NCI-H1436 (cell line): ENCODE results near the gene FHIT.
A peak's percentile ranks its signal among the peaks of the same experiment; 100 is the strongest.
"Not testable (repeated sequence)": the region's sequence is repeated elsewhere in the genome, so short reads cannot be mapped to it uniquely, and the experiment has no call there.

Source experiments
- DNase-seq: peaks from one replicate; lab custom pipeline; 2025; lab: John Stamatoyannopoulos, UW

FHIT gene

DNA sequence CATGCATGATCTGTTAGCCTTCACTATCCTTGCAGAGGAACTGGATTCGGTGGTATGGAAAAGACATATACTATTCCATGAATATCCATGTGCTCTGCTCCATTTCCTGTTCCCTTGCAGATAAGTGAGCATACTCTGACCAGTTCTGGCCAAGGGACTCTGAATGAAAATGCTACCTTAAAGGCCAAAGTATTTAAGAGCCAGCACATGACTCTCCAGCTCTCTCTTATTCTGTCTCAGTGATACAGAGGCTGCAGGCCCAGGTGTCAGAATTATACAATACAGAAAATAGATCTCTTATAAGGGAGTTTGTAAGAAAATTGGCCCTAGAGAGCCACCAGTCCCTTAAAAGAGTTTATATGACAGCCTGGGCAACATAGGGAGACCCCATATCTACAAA is 1421.7 kb downstream of the FHIT start:
- no peak for DNase-seq

DNA sequence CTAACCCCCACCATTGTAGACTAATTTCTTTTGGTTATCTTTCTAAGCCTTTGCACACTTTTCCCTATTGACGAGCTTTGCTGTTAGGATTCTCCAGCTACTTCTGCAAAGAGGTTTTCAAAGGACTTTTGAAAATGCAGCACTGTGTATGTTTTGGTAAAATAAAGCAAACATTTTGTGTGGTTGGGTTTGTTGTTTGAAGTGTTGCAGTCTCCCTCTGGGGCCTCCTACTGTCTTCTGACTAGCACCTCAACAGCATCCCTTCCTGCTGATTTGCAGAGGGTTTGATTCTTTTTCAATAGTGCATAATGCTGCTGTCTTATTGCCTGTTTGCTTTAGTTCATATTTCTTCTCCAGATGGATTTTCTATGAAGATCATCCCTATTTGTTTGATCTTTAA is 1426.4 kb downstream of the FHIT start:
- DNase-seq: no peak

DNA sequence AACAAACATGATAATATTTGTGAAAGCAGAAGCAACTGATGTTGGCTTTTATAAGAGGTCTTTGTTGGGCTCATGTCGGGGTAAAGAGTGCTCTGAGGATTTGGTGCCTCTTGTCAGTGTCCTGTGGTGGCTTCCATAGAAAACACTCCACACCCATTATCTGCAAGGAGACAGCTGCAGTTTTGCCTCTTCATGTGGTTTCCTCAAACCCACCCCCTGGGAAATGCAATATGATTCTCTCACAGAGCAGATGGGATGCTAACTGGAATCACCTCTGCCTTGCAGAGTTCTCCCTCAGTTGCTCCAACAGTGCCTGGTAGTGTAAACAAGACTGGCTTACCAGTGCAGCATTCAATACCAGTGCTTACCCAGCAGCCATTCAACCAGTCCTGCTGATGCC is 1430.0 kb downstream of the FHIT start:
- DNase-seq: no peak

DNA sequence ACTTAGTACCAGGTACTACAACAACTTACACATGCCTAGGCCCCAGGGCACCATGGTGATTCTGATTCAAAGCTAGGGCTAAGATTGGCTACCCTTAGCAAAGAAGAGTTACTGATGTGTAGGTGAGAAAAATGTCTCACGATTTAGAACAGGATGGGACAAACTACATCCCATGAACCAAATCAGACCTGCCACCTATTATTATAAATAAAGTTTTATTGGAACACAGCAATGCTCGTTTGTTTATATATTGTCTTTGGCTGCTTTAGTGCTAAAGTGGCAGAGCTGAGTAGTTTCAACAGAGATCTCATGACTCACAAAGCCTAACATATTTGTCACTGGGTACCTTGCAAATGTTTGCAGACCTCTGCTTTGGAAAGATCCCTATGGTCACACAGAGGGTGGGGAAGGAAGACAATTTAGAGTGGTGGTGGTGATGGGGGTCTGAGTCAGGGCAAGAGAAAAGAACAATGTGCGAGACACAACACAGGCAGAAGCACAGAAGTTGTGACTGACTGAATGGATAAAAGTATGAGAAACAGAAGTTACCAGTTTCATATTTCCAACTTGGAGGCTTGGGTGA is 1430.8 kb downstream of the FHIT start:
- no peak for DNase-seq

DNA sequence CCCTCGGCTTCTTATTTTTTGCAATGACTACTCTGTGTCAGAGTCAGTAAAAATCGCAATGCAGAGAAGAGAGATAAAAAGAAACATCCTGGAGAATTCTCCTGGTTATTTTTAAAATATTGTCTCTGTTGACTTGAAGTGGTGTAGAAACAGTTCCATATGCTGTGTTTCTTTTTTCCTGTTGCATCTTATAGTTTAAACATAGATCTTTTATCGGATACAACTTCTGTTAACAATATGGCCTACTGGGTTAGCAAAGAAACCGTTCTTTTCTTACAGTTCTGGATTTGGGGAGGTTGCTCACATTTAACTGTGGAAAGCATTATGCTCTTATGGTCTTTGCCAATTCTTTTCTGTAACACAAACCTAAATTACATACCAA is 1432.3 kb downstream of the FHIT start:
- no peak for DNase-seq

DNA sequence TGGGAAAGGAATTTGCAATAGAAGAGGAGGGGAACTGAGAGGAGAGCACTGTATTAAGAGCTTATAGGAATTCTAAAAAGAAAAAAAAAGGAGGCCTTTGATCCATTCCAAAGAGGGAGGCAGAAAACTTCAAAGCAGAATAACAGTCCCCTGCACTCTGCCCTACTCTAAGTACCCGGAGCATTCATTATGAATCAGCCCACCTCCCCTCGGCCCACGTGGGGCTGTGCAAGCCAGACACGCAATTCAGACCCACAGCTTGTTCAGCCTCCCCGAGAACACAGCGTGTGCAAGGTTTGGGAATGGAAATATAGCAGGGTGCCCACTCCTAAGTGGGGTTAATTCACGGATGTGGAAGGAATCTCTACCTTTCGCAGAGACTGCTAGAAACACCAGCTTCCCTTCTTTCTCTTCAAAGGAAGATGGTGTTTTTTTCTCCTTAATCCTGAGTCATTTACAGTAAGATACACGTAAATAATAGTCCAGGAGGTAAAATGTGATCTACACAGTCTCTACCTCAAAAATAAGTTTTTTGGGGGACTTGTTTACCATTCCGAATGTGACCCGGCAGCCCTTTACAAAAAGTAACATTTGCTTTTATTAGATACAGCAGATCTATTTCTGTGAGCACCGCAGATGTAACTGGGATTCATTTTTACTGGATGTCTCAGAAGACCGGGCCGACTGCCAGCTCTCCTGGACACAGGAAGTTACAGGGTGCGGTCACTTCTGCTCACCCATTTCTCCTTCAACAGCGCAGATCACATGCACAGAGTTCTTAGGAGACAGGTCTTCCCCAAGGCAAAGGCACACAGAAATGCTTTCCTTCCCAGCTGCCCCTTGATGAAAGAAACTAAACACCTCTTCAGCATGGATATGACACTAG is 1433.0 kb downstream of the FHIT start:
- no peak for DNase-seq

DNA sequence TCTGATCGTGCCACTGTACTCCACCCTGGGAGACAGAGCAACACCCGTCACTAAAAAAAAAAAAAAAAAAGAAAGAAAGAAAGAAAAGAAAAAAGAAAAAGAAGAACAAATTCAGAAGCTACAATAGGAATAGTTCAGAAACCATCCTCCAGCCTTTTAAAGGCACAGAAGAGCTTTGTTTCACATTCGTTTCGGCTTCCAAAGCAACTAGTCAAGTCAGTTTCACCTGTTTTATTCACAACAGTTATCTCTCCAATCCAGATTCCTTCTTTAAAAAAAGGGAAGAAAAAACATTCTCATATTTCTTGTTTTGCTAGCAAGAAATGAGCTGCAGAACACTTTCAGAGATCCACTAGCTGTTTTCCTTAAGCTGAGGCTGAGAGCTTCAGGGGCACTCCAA is 1433.7 kb downstream of the FHIT start:
- no peak for DNase-seq

DNA sequence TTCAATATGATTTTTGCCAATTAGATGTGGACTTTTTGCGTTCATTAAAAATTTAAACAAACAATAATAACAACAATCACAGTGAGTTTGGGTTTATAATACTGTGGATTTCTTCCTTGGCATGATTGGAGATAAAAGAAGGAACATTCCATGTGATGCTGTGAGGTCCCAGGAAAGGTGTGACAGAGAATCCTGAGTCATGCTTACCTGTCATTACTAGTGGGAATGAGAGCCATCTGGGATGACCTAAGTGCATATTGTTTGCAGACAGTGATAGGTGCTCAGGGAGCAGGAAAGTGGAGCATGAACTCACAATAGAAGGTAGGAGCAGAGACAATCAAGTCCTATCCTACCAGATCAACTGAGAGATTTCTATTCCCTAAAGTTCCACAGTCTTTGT is 1434.9 kb downstream of the FHIT start:
- no peak for DNase-seq

DNA sequence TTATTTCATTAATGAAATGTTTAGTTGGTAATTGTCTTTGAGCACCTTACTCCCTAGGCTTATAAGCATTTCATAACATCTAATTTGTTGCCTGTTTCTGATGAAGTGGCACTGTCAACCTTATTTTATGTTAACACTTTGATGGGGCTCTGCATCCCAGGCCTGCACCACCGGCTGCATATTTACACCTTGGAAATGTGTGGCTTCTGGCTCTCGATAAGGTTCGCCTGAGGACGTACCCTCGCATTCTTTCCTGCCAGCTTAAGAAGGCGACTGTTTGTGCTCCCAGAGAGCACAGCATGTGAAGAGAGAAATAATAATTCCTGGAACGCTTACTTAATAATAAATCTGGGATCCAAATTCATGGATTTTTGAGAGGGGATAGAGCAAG is 1438.1 kb downstream of the FHIT start:
- DNase-seq: no peak

DNA sequence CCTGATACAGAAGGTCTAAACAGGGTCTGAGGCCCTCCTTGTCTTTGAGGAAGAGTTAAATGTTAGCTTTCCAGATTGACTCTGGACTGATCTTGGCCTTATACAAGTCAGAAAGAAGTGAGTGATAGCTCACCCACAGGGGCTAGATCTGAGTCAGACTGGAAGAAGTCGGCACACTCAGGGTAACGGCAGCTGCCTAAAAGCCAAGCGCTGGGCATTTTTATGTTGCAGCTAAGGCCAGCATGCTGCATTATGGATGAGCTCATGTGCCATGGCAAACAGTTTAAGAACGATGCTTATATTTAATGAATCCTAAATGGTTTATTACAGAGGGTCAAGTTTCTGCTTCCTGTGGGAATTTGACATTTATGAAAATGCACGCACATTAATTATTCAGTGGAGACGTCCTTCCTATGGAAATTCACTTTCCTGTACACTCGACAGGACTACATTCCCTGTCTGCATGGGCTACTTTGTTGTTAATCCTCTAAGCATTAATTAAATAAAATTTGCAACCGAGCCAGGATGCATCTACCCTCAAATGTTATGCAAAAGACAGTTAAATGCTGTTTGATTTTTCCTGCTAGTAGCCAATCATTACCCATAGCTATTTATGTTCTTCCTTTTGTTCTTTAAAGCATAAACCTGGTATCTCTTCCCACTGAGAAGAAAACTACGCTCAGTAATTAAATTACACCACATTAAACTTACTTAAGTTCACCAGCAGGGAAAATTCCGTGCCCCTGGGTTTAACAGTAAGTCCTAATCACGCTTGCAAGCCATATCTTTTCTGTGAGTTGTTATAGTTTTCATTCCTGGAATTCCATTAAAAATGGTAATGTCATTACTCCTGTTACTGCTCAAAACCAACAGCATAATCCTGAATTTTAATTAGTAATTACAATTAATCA is 1438.8 kb downstream of the FHIT start:
- no peak for DNase-seq

DNA sequence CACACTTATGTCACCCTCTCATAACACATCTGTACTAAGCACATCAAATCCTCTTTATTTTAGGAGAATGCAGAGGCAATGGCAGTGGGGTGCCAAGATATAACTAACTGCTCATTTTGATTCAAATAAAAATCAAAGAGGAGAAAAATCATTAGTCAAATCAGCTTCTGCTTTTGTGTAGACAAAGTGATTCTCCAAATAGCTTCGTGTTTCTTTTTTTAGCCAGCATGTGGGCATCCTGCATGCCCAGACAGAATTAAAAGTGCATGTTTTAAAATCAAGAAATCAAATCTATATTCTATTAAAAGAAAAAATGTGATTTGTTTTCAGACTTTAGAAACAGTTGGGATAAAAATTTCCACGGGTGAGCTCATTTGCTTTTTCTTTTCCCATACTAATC is 1440.1 kb downstream of the FHIT start:
- DNase-seq: no peak

DNA sequence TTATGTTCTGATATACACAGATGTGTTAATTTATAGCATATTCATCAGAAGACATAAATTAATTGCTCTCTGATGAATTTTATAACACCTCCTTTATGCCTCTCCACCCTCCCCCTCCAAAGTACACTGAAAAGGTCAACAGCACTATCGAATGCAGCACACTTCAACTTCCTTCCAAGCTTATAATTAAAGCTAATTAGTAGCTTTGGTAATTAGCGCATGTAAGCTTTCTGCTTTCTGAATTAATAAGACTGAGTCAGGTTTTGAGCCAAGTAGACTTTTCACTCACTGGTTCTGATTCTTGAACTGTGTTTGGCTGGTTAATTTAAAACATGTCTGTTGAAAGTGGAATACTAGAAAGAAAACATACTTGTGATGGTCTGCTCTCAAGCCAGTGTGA is 1440.6 kb downstream of the FHIT start:
- no peak for DNase-seq

DNA sequence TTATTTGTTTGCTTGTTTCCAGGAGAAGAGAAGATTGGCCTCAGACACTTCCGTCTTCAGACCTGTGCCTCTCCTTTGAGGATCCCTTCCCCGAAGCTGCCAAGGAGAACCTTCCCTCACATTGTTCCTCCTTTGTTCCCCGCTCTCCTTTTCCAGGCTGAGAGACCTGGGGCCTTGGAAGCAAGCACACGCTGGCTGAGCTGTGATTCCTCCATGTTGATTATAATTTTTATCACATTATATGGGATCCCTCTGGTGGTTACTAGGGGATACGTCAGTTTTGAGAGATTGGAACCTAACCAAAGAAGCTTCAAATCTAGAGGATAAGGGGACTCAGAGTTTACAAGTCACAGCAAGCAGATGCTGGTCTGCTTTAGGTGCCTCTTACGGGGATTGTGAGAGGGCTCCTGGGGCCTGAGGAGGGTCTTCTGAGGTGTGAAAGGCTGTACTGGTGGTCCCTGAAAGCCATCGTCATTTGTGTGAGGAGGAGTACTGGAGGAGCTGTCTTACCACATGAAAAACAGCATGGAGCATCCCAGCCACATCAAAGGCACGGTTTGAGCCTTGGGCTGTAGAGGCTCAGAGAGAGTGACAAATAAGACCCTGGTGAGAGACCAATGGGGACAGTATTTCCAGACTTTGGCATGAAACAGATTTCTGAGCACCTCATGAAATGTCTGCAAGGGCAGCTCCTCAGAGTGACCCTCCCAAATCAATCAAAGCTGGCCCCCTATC is 1441.4 kb downstream of the FHIT start:
- DNase-seq: peak; percentile 4

DNA sequence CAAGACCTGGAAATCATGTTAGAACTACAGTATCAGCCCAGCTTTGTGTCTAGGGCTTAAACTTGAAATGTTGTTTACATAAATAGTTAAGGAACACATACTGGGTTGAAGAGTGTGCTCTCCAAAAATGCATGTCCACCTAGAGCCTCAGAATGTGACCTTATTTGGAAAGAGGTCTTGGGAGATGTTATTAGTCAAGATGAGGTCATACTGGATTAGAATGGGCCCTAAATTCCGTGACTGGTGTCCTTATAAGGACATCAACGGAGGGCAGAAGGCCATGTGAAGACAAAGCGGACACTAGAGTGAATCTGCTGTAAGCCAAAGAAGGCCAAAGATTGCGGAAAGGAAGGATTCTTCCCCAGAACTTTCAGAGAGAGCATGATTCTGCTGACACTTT is 1442.2 kb downstream of the FHIT start:
- DNase-seq: no peak

DNA sequence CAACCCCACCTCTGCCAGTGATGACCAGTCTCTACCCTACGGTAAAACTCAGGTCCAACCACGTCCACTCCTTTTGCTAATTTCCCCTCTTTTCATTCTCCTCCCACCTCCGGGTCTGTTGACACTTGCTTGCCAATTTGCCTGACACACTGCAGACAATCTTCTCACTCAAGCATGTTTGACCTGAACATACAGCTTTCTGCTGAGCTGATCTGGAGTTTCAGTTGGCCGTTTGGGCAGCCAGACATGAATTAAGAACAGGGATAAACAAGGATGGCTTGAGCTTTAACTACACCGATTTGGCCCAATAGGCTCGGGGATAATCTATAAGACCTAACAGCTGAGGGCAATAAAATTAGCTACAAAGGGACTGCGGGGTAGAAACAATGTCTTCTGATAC is 1442.8 kb downstream of the FHIT start:
- no peak for DNase-seq

DNA sequence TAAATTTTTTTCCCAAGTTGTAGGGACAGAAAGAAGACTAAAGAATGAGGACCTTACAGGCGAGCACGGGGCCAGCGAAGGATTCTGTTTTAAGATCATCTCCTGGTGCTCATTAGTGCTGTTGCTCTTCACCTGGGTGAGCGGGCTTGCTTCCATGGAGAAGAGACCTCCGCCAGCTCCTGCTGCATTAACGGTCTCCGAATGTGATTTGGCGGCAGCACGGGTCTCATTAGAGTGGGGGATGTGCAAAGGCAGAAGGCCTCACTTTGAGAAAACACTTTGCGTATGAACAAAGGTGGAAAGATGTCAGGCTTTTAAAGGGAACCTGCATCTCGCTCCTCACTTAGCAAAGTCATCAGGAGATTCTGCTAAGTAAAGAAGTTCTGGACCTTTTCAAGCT is 1448.0 kb downstream of the FHIT start:
- DNase-seq: no peak

DNA sequence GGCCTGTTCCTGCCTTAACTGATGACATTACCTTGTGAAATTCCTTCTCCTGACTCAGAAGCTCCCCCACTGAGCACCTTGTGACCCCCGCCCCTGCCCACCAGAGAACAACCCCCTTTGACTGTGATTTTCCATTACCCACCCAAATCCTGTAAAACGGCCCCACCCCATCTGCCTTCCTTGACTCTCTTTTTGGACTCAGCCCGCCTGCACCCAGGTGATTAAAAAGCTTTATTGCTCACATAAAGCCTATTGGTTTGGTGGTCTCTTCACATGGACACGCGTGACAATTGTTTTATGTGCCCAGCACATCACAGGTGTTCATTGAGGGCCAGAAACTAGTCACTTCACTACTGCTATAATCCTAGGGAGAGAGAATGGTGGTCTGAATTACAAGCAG is 1448.8 kb downstream of the FHIT start:
- DNase-seq: not testable (repeated sequence)

DNA sequence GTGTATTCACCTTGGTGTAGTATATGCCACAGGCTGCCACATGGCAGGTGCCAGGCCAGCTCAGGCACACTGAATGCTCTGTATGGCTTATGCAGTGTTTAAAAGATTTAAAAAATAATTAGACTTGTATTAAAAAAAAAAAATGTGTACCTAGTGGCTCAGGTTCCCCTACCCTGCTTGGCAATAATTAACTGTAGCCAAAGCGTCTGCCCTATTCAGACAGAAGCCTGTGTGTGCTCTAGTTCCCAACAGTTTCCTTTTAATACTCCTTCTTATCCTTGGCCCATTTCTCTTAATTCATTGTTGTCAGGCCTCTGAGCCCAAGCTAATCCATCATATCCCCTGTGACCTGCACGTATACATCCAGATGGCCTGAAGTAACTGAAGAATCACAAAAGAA is 1449.2 kb downstream of the FHIT start:
- no peak for DNase-seq

DNA sequence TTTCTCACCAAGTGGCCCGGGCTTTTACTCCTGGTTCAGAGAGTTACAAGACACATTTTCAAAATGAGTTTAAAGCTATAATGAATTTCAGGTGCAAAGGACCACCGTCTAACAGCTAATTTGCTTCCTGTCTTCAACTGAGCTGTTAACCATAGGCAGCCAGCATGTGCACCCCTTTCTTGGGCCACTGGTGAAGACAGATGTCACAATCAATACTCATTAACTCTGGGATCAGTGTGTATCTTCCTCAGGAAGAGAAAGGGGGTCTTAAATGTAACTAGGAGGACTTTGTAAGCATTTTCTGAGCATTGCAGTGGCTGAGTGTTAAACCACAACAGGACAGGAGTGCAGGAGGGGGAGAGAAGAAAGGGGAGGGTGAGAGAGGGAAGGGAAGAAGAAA is 1450.8 kb downstream of the FHIT start:
- DNase-seq: no peak

DNA sequence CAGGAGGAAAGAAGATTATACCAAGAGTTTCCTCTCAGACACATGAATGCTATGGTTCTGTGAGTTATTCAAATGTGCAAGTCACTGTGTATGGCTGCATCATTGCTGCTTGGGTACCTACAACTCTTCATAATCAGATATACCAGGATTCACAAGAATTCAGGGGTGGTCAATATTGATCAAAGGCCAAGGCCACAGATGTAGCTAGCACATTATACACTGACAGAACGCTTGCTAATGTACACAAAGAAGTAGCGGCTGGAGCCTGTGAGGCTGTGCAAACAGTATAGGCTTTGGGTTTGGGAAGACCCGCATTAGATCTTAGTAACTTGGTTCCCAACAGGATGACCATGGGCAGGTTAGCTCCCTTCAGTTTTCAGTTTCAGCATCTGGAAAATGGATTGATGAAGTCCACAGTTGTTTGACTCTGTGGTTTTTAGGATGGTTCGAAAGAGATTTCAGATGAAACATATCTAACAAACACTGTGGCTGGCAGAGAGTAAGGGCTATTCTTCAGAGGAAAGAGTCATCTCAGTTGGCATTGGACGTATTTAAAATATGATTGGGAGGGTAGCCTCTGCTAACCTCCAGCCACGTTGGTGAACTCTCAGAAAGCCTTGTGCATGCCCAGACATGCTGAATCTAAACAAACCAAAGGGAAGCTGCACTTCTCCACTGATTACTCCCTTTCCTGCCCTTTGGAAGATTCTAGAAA is 1452.7 kb downstream of the FHIT start:
- no peak for DNase-seq

DNA sequence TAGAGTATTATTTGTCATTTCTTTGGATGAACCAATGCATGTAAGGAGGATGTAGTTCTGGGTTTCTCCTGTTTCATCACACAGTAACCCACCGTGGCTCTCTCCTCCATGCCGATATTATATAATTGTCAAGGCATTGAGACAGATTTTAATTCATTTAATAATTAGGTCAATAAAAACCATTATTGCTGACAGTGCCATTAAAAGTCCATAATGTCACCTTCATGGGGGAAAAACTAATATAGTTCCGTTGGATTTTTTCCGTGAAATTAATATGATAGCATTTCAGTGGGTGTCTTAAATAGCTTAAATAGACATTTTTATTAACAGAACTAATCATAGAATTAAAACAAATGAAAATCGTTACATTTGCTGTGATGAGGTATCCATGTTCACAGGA is 1453.7 kb downstream of the FHIT start:
- DNase-seq: no peak

DNA sequence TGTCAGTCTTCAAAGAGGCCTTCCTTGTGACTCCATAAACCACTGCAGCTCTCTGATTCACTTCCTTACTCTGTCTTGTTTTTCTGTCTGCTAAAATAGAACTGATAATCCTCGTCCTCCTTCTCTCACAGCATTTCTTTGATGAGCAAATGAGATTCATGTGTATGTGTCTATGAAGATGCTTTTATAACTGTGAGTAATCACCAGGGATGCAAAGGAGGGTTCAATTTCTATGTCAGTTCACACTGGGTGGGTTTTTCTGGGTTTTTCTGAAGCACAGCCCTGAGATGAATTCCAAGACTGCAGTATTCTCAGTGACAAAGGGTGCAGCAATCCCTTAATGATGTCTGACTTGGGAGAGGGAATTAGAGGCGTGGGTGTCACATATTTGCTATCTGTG is 1454.8 kb downstream of the FHIT start:
- no peak for DNase-seq
